GM12892 (cell line): ENCODE data around the gene CCDC149.

Experiments
- POLR2AphosphoS5 ChIP-seq: IDR thresholded peaks from 2 replicates; pipeline ENCODE4 v1.6.1; 2011; ENCODE audit warnings: low read depth, low read length, control low read depth
- TAF1 ChIP-seq: IDR thresholded peaks from 2 replicates; pipeline ENCODE4 v1.6.1; 2011; ENCODE audit warnings: low read depth, mild to moderate bottlenecking, control low read depth, low read length, borderline replicate concordance

- TF ChIP-seq POLR2AphosphoS5 (no peak), TAF1 (no peak)
These were observed 37.1 kb upstream of the CCDC149 start for GRCh38 chr4:24949970-24950369.
